HuH-7 (cell line): ENCODE data around the gene LDLRAD2.
"Not testable (repeated sequence)": the region's sequence is repeated elsewhere in the genome, so short reads cannot be mapped to it uniquely, and the experiment has no call there.

Source experiments
- DNase-seq: peaks from one replicate; pipeline ENCODE4 v3.0.0; 2011; ENCODE audit warnings: low spot score

Gene LDLRAD2

DNA sequence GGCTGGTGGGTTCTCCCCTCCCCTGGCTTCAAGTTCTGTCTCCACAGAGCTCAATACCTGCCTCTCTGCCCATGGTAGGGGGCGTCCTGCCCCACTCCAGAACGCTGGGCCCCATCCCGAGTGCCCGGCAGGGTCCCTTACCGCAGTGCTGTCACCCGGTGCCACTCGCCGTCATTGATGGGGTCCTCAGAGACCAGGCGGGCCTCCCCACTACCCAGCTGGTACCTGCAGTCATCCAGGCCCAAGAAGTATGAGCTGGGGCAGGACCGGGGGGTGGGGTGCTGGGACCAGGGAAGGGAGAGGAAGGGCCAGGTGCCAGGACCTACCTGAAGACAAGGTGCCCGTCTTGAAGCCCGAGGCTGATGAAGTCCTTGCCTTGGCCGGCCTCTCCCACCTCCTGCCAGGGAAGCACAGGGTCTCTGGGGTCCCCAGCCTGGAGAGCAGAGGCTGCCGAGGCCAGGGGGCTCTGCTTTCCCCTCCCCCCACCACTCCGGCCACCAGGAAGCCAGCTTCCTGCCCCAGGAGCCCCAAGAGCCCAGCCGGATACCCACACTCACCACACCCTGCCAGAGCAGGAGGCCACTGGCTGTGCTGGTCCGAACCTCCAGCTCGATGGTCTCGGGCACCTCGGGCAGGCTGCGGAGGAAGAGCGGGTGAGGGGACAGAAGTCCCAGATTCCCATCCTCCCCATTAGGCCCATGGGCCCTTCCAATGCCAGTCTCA, 12.1 kb downstream of the LDLRAD2 start:
- DNase-seq = no peak

DNA sequence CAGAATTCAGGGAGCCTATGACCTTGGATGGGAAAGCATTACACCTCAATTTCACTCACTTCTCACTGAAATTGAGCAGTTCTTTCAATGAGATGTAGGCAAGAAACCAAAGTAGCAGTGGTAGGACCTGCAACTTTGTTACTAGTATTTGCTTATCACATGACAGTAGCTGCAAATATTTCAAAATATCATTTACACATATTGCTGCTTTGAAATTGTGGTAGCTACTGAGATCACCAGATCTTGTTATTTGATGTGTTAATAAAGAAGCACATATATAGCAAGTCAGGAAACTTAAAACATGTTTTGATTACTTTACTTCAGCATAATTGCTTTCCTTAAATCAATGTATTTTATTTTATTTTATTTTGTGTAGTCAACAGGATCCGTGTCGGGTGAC, 12.9 kb downstream of the LDLRAD2 start:
- DNase-seq = no peak

DNA sequence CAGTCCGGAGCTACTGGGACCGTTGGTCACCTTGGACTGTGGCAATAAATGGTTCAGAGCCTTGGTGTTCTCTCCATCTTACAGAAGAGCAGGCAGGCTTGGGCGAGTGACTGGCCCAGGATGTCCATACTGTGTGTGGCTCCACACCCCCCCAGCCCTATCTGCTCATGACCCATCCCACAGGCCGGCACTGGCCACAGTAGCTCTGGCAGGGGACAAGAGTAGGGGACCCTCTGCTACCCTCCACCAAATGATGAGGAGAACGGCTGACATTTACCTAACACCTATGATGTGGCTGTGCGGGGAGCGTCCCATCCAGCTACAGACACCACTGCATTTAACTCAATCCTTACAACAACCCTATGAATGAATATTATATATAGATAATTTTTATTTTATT, 13.3 kb downstream of the LDLRAD2 start:
- no peak for DNase-seq

DNA sequence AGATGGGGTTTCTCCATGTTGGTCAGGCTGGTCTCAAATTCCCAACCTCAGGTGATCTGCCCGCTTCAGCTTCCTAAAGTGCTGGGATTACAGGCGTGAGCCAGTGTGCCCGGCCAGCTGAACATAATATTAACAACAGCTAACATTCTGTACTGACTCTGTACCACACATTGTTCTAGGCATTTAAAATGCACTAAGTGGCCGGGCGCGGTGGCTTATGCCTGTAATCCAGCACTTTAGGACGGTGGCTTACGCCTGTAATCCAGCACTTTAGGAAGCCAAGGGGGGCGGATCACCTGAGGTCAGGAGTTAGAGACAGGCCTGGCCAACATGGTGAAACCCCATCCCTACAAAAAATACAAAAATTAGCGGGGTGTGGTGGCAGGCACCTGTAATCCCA, 14.6 kb downstream of the LDLRAD2 start:
- not testable (repeated sequence) for DNase-seq

DNA sequence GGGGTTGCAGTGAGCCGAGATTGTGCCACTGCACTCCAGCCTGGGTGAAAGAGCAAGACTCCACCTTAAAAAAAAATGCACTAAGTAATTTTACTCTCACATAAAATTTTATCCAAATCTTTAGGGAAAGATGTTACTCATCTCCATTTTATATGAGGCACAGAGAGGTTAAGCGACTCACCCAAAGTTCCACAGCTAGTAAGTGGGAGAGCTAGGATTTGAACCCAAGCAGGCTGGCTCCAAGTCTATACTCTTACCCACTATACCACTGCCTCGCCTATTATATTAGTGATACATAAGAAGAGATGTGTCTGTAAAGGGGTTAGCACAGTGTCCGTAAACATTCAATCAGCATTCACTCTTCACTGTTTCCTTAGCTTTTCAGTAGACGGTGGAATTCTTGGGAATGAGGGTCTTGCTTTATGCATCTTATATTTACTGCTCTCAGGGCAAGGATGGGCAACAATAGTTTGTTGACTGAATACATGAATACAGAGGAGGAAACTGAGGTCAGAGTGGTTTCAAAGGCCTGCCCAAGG, 15.1 kb downstream of the LDLRAD2 start:
- DNase-seq = no peak

DNA sequence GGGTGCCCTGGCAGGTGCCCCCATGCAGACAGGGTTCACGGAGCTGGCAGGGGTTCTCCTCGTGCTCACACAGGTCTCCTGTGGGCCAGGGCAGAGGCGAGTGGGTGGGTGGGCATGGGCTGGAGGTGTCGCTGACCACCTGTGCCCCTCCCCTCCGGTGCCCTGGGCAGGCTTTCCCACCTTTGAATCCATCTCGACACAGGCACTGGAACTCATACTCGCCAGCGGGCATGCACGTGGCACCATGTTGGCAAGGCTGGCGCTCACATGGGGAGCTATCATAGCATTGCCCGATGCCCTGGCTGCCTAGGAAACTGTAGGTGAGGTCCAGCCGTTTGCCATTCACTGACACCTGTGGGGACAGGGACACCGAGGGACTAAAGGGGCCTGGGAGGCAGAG, 16.0 kb downstream of the LDLRAD2 start:
- no peak for DNase-seq

DNA sequence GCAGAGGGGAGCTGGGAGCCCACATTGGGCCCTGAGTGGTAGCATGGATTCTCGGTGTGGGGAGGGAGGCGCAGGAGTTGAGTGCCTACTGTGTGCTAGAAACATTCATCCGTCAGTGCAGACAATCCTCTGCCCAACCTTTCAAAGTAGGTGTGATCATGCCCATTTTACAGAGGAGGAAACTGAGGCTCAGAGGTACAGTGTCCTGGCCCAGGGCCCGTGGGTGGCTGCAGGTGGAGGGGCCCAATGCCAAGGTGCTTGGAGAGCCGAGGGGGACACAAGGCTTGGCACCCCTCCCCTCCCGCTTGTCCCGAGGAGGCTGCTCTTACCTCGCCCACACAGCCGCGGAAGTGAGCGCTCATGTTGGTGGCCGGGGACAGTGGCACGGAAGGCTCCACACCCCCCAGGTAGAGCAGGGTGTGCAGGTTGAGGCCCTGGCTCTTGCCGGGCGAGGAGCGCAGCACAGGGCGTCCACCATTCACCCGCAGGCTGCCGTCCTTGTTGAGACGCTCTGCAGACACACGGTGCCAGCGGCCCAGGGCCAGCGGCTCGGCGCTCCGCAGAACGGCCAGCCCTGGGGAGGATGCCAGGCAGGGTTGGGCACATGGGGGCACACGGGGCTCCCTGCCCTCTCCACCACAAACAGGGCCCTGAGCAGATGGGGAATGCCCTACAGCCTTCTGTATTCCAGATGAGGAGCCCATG, 16.6 kb downstream of the LDLRAD2 start:
- DNase-seq = no peak

DNA sequence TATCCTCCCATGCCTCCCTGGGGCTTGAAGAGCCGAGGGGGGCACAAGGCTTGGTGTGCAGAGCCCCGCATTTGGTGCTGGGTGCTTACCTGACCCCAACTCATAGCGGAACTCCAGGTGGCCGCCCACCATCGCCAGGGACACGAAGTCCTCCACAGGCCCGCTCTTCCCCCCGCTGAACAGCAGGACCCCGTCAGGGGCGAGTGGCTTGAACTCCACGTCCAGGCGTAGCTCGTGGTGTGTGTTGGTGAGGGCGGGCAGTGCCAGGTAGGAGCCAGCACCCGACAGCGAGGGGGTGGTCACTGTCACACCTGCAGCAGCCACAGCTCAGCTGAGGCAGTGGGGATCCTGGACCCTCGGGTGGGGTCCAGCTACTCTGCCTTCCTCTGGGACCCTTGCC, 17.2 kb downstream of the LDLRAD2 start:
- DNase-seq = no peak

DNA sequence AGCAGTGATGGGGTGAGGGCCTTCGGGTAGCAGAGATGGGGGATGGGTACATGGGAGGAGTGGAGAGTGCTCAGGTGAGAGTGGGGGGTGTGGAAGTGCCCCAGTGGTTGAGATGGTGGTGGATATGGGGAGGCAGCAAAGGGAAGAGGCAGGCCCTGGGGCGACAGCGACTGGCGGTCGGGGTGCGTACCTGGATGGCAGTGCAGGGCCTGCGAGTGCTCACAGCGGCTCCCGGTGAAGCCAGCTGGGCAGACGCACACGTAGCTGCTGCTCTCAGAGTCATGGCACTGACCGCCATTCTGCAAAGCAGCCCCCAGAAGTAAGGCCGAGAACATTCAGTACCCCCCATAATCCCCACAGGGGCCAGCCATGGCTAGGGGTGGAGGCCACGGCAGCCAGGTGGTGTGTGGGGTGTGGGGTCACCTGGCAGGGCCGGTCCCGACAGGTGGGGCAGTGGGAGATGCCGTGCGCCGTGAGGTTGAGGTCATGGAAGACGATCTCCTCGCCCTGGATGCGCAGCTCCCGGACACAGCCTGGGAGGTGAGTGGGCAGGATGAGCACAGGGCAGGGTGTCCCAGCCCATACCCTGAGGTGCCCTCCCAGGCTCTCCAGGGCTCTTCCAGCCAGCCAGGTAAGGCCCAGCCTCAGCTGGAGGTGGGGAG, 18.9 kb downstream of the LDLRAD2 start:
- DNase-seq = no peak

DNA sequence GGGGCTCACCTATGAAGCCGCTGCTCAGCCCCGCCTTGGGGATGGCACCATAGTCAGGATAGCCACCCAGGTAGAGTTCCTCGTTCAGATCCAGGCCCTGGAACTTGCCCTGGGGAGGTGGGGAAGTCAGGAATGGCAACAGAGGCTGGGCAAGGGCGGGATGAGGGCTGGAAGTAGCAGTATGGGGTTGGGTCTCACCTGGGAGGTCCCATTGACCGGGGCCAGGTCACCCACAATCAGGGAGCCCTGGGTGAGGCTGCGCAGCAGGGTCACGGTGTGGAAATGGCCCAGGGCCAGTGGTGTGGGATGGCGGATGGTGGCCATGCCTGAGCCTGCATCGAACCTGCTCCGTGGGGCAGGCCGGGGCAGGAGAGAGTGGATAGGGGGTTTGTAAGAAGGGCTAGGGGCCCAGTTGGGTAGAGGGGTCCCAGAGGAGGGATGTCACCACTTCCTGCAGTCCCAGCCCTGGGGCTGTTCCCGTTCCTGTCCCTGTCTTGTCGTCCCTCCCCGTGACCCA, 19.4 kb downstream of the LDLRAD2 start:
- DNase-seq = no peak

DNA sequence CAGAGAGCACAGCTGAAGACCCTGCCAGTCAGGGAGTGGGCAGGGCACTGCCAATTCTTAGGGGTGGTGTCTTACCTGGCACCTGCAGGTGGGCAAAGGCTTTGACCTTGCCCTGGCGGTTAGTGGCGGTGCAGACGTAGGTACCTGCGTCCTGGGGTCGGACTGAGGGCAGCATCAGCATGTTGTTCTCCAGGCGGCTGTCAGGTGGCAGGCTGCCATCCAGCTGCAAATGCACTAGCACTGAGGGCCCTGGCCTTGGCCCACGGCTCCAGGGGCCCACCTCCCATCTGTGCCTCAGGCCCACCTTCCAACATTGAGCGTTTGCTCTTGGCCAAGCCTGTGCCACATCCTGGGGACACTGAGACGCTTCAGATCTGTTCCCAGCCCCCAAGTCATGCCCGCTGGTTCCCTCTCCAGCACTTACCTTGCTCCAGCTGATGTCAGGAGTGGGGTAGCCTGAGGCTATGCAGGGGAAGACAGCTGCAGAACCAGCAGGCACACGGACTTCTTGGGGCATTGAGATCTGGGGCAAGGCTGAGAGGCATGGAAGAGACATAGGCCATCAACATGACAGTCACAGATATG, 21.4 kb downstream of the LDLRAD2 start:
- DNase-seq = no peak

DNA sequence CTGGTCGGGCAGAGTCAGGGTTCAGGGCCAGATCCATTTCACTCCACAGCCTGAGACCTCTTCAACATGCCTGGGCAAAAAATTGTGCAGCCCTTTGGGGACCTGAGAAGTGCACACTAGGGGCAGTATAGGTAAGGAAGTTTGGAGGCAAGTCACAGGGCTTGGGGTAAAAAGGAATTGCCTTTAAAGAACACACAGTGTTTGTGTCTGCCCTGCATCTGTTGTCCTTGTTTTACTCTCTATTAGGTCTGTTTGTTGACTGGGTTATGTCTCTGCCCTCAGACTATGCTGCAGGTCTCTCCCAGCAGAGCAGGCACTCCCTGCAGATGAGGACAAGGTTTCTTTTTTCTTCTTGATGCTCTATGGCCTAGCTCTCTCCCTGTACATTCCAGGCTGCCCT, 22.0 kb downstream of the LDLRAD2 start:
- DNase-seq = no peak

DNA sequence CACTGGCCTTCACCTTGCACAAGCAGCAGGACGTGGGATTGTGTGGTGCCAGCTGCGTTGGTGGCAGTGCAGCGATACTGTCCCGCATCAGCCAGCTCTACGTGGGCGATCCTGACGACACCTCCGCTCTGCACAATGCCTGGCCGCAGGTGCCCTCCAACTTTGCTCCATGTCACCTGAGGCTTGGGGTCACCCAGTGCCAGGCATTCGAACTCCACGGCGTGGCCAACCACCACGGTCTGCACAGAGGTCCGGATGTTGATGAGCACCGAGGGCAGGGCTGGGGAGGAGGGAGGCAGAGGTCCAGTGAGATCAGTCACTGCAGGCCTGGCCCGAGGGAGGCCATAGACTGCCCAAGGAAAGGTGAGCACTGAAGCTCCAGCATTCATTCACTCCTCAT, 22.6 kb downstream of the LDLRAD2 start:
- DNase-seq = no peak

DNA sequence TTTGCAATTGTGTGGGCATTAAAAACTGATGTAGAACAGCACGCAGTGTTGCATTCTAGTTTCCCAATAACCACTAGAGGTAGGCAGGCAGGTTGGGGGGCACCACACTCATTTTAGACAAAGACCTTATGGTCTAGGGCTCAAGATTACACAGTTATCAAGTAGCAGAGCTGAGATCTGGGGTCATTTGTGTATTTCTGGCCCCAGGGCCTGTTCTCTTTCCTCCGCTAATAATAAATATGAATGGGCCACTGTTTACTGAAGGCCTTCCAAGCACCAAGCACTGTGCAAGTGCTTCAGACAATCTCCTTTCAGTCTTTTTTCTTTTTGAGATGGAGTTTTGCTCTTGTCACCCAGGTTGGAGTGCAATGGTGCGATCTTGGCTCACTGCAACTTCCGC, 23.9 kb downstream of the LDLRAD2 start:
- DNase-seq = no peak

DNA sequence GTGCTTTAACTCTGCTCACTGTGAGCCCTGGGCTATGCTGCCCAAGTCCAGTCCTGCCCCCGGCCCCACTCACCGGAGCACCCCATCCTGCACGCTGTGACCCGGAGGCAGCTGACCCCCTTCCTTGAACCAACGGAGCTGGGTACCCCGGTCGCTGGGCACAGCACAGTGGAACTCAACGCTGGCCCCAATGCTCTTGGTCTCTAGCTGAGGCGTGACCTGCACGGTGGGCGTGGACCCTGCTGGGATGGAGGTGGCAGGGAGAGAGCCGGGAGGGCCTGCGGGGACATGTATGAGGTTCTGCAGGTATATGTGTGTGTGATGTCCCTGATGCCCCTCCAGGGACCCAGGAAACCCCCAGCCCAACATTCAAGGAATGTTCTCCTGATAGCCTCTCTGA, 24.7 kb downstream of the LDLRAD2 start:
- DNase-seq = no peak

DNA sequence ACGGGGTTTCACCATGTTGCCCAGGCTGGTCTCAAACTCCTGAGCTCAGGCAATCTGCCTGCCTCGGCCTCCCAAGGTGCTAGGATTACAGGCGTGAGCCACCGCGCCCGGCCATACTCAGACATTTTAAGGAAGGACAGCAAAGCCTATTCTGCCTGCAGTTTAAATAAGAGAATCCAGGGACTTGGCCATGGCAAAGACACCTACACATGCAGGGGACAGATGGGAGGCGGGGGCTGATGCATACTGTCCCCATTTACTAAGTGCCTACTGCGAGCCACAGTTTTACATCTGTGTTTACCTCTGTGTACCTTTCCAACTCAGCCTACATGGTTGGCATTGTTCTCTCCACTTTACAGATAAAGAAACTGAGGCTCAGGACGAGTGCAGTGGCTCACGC, 25.4 kb downstream of the LDLRAD2 start:
- DNase-seq = no peak

DNA sequence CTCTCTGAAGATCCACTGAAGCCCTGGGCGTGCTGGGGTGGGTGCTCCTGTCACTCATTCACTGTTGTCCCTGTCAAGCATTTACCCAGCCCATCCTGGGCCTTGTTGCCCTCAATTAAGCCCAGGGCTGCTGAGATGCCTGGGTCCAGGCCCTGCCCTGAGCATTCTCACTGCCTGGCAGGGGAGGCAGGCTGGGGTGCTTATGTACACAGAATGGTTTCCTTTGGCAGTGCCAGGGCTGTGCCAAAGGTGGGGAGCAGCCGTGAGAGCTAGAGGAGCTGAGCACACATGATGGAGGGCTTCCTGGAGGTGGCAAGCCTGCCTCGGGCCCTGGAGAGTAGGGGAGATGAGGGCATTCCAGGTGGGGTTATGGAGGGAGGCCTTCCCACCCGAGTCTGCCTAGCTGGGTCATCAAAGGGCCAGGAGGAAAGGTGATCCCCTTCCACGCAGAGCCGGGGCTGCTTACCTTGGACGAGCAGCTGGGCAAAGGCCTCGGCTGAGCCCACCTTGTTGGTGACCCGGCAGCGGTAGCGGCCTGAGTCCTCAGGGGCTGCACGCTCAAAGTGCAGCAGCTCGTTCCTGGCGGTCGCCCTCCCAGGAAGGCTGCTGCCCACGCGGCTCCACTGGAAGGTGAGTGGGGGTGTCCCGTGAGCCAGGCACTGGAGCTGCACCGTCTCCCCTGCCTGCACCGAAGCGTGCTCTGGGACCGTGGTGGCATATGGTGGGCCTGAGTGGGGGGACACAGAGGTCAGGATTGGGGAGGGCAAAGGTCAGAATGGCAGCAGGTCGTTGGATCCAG, 26.5 kb downstream of the LDLRAD2 start:
- DNase-seq = no peak

DNA sequence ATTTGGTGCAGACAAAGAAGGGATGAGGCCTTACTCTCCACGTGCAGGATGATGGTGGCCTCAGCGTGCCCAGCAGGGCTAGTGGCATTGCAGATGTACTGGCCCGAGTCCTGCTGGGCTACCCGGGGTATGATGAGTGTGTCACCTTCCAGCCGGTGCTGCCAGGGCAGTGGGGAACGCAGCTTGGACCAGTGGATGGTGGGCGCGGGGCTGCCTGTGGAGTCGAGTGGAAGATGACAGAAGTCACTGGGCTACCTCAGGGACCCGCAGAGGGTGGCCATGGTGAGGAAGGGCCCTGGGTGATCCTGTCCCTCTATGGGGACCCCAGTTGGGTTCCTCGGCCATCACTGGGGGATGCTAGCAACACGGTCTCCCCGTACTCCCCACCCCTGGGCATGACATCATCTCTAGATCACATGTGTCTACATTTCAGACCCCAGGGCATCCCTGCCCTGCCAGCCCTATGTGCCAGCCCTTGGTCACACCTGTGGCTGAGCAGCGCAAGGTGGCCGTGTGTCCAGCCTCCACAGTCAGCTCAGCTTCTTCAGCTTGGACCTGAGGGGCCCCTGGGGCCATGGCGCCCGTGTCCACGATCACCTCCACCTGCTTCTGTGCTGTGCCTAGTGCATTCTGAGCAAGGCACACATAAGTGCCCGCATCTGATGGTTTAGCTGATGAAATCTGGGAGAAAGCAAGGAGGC, 27.4 kb downstream of the LDLRAD2 start:
- no peak for DNase-seq

DNA sequence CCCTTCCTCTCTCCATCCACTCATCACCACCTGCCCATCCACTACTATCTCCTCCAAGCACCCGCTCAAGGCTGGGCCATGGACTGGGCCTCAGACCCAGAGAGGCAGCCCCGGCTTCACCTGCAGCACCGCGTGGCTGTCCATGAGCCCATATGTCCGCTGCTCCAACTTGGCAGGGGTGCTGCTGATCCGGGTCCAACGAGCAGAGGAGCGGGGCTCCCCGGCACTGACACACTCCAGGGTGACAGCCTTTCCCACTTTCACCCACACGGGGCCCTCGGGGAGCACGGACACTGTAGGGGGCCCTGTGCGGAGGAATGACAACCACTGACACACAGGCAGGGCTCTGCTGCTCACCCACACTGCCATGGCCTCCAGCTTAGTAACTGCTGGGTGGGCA, 28.9 kb downstream of the LDLRAD2 start:
- DNase-seq = no peak

DNA sequence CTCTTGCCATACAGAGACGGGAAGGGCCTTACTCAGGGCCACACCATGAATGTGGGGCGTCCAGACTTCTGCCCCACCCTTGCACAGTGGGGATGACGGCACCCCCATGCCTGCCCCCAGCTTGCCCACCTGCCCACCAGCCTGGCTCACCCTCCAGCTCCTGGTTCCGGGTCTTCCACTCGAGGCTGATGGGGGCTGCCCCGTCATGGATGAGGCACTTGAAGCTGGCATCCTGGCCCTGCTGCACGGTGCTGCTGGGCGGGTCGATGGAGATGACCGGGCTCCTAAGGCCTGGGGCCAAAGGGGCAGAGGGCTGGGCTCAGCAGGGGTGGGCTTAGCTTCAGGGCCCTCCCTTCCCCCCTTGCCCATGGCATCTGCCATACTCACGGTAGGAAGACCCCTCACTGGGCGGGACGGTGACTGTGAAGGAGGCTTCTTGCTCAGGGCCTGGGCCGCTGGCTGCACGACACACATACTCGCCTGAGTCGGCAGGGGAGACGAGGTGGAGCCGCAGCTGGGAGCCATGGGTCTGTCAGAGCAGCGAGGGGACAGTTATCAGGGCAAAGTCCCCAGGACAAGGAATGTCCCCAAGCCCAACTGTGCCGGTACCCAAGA, 29.9 kb downstream of the LDLRAD2 start:
- DNase-seq = no peak
